ENCODE results near the gene FMNL1.

DNA sequence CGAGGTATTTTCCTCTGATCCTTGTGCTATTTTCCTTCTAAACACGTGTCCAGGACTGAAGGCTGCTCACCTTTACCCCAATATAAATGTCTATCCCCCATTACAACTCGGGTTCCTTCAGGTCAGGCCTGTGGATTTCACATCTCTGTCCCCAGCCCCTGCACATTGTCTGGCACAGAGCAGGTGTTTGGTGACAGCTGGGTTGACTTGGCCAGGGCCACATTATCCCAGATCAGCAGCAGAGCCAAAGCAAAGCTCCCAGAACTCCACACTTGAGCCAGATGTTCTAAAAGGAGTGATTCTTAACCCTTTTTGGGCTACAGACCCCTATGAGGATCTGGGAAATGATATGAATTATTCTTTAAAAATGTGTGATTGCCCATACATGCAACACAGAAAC lies 58.2 kb downstream of the FMNL1 start:
- TF ChIP-seq CTCF (IDR thresholded peaks at IDR 0.05) (no peak), POLR2A (IDR thresholded peaks at IDR 0.05) (no peak)
